Right lobe of liver (tissue), 6 donors: ENCODE measurements around the gene IRF2BP2. TPM values are rescaled to one million over a fixed set of nuclear protein-coding genes. Genes with fewer than 3 reads are reported as not detected.

Source experiments
- ATAC-seq, 4 donors: fragments of 200-7000 bp; cut with Tn5 transposase; one replicate each; pipeline ENCODE4 v1.9.1; 2020; ENCODE audit warnings: mild to moderate bottlenecking in 4 of 4, moderate library complexity in 4 of 4
- DNase-seq, 3 donors: peaks; one replicate each; pipeline ENCODE4 v3.0.0-alpha.2; 2020
- H3K27ac ChIP-seq, 3 donors: fragments of 200-600 bp; one replicate each; pipeline ENCODE4 v1.8.0; 2022
- H3K27me3 ChIP-seq, 2 donors: fragments of 200-600 bp; one replicate each; pipeline ENCODE4 v1.8.0; 2022
- H3K36me3 ChIP-seq, 4 donors: fragments of 200-600 bp; sonication (generic) in 1 of 4; one replicate each; pipeline versions ENCODE4 v1.5.1 to v1.8.0; 2017 to 2022; ENCODE audit warnings: control low read depth in 1 of 4
- H3K4me1 ChIP-seq, 4 donors: fragments of 200-600 bp; sonication (generic) in 1 of 4; one replicate each; pipeline versions ENCODE4 v1.5.1 to v1.8.0; 2017 to 2022; ENCODE audit warnings: control low read depth in 1 of 4
- H3K4me3 ChIP-seq, 3 donors: fragments of 200-600 bp; one replicate each; pipeline ENCODE4 v1.8.0; 2022
- H3K9me3 ChIP-seq, 4 donors: fragments of 200-600 bp; sonication (generic) in 1 of 4; one replicate each; pipeline versions ENCODE4 v1.5.1 to v1.8.0; 2017 to 2022; ENCODE audit warnings: control low read depth in 1 of 4
- POLR2A ChIP-seq: fragments of 450-650 bp; IDR thresholded peaks from one replicate; pipeline ENCODE4 v1.6.1; 2017; ENCODE audit warnings: antibody characterized with exemption, mild to moderate bottlenecking
- WGBS: methylation state at CpG from one replicate; pipeline ENCODE4 v1.1.6; 2018; ENCODE audit warnings: low coverage, low lambda C conversion rate; ENCODE audit not compliant: insufficient coverage; ENCODE audit errors: missing lambda C conversion rate; 5-methylcytosine and 5-hydroxymethylcytosine counted together
- intact Hi-C, 2 donors: fragments of 100-400 bp; cut with DNase I; formaldehyde crosslinking; loops; one replicate each; pipeline versions ENCODE4 v1.11.2 to v1.14.1; 2022
- total RNA-seq, 6 experiments: library from RNA; depleted of rRNA in 2 of 6; stranded (reverse); fragments of >200 nt in 2 of 6; fragmentation: NEBNext Ultra II Directional in 3 of 6; extraction: Animal tissue kit (Norgen Biotek cat#: 25700) in 3 of 6; gene quantifications; one replicate each; pipeline versions ENCODE4 v1.1.0 to v1.2.4, GENCODE V29; 2016 to 2023
- TF ChIP-seq, protein P1 (sequence below), 4 donors: fragments of 200-600 bp in 3 of 4; fragments of 450-650 bp in 1 of 4; IDR thresholded peaks; one replicate each; pipeline versions ENCODE4 v1.5.1 to v1.8.0; 2016 to 2022; ENCODE audit warnings: antibody characterized with exemption in 4 of 4, mild to moderate bottlenecking in 2 of 4
- donor health status: DM: no; HTN: yes; CAD: no.
- donor health status: DM: no; HTN: no; CAD: no.
- donor health status: DM: no; HTN: no; CAD: no.
- donor health status: DM: no; HTN: yes; CAD: no.
- donor health status: DM: no; HTN: yes; CAD: no.

IRF2BP2 gene
- total RNA-seq, 6 experiments from 2014 or later: 35.3 to 93.2 (median 56.8) TPM

DNA sequence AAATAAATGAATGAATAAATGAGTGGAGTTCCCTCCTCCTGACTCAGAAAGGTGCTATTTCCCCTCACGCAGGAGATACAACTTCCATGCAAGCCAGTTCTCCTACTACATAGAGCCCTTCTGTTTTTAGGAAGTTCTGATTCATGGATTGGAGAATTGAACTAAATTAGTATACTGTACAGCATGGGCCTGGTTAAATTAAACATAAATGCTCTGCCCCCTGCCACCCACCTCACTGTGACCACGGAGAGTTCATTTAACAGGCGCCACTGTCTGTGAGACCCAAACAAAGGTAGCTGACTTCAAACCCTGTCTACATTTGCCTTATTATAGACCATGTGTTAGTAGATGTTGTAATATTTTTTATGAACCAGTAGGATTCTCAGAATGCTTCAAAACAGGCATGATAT lies 9.1 kb upstream of the IRF2BP2 start:
- intact Hi-C loops: loop anchor here (10.0 kb wide), 4 partner anchors 96 to 456 kb away; no protein-coding TSS in a partner anchor
- ATAC-seq: peak in 2 of 4 donors; percentile 4 to 9
- Histone ChIP-seq H3K4me1 (peaks cover 0 to 73% (median 21%) of the 10 kb centered on the region in 4 donors), H3K36me3 (no peaks in the 10 kb centered on the region), H3K27ac (peak overlapping the region; percentile 69 to 85 (median 79)), H3K4me3 (no peak overlapping the region), H3K9me3 (no peaks in the 10 kb centered on the region), H3K27me3 (no peaks in the 10 kb centered on the region)
- no peak for DNase-seq
- TF ChIP-seq, protein P1, sequence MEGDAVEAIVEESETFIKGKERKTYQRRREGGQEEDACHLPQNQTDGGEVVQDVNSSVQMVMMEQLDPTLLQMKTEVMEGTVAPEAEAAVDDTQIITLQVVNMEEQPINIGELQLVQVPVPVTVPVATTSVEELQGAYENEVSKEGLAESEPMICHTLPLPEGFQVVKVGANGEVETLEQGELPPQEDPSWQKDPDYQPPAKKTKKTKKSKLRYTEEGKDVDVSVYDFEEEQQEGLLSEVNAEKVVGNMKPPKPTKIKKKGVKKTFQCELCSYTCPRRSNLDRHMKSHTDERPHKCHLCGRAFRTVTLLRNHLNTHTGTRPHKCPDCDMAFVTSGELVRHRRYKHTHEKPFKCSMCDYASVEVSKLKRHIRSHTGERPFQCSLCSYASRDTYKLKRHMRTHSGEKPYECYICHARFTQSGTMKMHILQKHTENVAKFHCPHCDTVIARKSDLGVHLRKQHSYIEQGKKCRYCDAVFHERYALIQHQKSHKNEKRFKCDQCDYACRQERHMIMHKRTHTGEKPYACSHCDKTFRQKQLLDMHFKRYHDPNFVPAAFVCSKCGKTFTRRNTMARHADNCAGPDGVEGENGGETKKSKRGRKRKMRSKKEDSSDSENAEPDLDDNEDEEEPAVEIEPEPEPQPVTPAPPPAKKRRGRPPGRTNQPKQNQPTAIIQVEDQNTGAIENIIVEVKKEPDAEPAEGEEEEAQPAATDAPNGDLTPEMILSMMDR (IDR thresholded peaks at IDR 0.05): no peak
- no peak for TF ChIP-seq POLR2A
- 24% methylated on average over 3 of the region's 3 CpGs for WGBS

DNA sequence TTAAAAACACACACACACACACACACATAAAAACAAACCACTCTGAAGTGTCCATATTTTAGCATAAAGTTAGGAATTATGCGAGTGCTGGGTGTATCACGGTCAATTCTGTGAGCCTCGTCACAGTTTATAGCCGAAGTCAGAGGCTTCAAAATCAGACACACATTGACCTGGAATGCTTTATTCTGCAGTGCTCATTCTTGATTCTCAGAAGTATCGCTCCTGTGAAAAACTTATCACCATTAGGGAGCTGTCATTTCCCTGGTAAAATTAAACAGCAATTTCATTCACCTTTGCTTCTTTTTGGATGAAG lies 8.7 kb upstream of the IRF2BP2 start:
- Histone ChIP-seq H3K4me3 (no peak overlapping the region), H3K9me3 (no peaks in the 10 kb centered on the region), H3K36me3 (no peaks in the 10 kb centered on the region), H3K27me3 (no peaks in the 10 kb centered on the region), H3K27ac (peak overlapping the region; percentile 69 to 85 (median 79)), H3K4me1 (peaks cover 0 to 73% (median 23%) of the 10 kb centered on the region in 4 donors)
- ATAC-seq (peak in 1 of 4 donors; percentile 5), DNase-seq (no peak)
- intact Hi-C loops: loop anchor here (10.0 kb wide), 4 partner anchors 96 to 456 kb away; no protein-coding TSS in a partner anchor
- 39% methylated on average over 5 of the region's 5 CpGs for whole genome bisulfite sequencing
- TF ChIP-seq, protein P1 (IDR thresholded peaks at IDR 0.05): no peak
- TF ChIP-seq POLR2A: no peak

DNA sequence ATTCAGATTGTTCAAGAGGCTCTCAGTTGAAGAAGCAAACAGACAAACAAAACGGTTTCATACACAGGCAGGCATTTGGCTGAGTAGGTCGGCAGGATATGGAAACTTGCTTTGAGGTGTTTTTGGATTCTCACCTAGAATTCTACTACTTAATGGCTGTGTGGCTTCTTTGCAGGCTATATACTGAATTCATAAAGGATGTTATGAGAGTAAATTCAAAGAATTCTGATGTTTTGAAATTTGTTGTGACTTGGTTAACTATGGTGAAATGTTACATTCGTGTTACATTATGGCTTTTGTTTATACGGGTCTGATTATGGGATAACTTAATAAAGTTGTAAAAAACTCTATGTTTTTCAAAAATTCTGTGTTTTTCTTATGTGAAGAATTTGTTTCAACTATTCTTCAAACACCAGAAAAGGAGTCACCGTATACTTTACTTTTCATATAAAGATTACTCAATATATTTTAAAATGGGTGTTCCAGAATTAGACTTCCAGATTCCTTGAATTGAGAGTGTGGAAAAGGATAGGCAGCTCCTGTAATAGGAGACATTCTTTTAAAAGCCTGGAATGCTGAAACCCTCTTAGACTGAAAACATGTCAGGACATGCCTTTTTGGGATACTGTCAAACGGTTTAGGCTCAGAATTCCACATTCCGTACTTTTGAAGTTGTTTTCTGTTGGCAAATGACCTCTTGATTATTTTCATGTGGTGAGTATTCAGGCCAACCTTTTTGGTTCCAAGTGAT lies 8.2 kb upstream of the IRF2BP2 start:
- WGBS: 28% methylated on average over 7 of the region's 7 CpGs
- no peak overlapping the region for H3K4me3 ChIP-seq
- no peak for DNase-seq
- H3K27ac ChIP-seq: peak overlapping the region; percentile 69 to 85 (median 79)
- no peaks in the 10 kb centered on the region for H3K36me3 ChIP-seq
- no peaks in the 10 kb centered on the region for H3K9me3 ChIP-seq
- TF ChIP-seq, protein P1 (IDR thresholded peaks at IDR 0.05): no peak
- TF ChIP-seq POLR2A: no peak
- peak in 2 of 4 donors; percentile 7 to 9 for ATAC-seq
- intact Hi-C loops: loop anchor here (10.0 kb wide), 4 partner anchors 97 to 457 kb away; no protein-coding TSS in a partner anchor
- no peaks in the 10 kb centered on the region for H3K27me3 ChIP-seq
- peaks cover 0 to 74% (median 26%) of the 10 kb centered on the region in 4 donors for H3K4me1 ChIP-seq

DNA sequence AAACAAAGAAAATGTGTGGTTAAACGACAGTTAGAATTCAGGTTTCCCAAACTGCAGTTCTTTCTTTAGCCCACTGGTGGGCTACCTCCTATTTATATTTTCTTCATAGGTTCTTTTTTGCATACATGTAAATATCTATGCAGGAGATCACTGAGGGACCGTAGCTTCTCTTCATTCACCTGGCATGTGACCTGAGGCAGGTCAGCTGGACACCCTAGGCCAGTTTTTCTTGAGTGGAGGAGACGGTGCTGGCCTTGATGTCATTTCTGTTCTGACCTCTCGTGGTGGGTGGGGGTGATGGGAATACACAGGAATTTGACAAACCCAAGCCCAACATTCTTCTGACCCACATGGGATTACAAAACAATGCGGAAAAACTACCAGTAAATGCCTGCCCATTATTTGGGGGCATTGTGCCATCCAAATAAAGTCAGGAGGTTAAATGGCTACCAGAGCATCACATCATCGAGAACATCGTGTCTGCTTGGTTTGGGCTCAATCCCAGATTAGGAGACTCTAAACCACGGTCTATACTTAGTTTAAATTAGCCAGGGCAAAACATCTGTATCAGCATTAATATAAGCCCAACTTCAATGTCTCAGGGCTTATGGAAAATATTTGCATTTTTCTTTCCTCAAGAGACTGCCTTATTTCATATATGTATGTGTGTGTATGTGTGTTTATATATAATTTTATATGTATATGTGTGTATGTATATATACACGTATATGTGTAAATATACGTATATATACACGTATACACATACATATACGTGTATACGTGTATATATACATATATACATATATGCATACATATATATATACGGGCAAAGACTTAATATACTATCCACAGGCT lies 7.4 kb upstream of the IRF2BP2 start:
- ATAC-seq (peak; percentile 4 to 65 (median 48)), DNase-seq (peak; percentile 58 to 65 (median 65))
- intact Hi-C loops: loop anchor here (10.0 kb wide), 4 partner anchors 97 to 457 kb away; no protein-coding TSS in a partner anchor
- WGBS: 32% methylated on average over 14 of the region's 14 CpGs
- Histone ChIP-seq H3K9me3 (no peaks in the 10 kb centered on the region), H3K4me1 (peaks cover 0 to 74% (median 27%) of the 10 kb centered on the region in 4 donors), H3K36me3 (no peaks in the 10 kb centered on the region), H3K27ac (peak overlapping the region; percentile 69 to 85 (median 79)), H3K27me3 (no peaks in the 10 kb centered on the region), H3K4me3 (no peak overlapping the region)
- TF ChIP-seq POLR2A: peak; percentile 26
- TF ChIP-seq, protein P1 (IDR thresholded peaks at IDR 0.05): peak in 1 of 4 donors; percentile 34
